Fibroblast of peridontal ligament (primary cell): Measurements from ENCODE around the gene CCDC154.
A peak's percentile ranks its signal among the peaks of the same experiment; 100 is the strongest.
"Not testable (repeated sequence)": the region's sequence is repeated elsewhere in the genome, so short reads cannot be mapped to it uniquely, and the experiment has no call there.

ENCODE experiments used
- DNase-seq: peaks from one replicate; pipeline ENCODE4 v3.0.0-alpha.2; 2010; ENCODE audit errors: extremely low read depth

CCDC154 gene

GRCh38 chr16:1443980-1444729 lies at the start of gene CCDC154:
CCDC154 (minus strand) TSS chr16:1444556; CDS start chr16:1444322, 234 bp downstream.
- no peak for DNase-seq

GRCh38 chr16:1493746-1494094 lies 49.4 kb upstream of the CCDC154 start:
- DNase-seq: no peak

- peak; percentile 69 for DNase-seq
Observed at GRCh38 chr16:1492923-1493745, 48.8 kb upstream of the CCDC154 start, which contains the start of gene TELO2. TELO2 (plus strand) TSS chr16:1493360; CDS start chr16:1494282, 922 bp downstream.

GRCh38 chr16:1492082-1492922 lies 47.9 kb upstream of the CCDC154 start:
- DNase-seq: no peak

GRCh38 chr16:1491327-1491726 lies 47.0 kb upstream of the CCDC154 start:
- no peak for DNase-seq

- DNase-seq: no peak
Observed at GRCh38 chr16:1489077-1489476, 44.7 kb upstream of the CCDC154 start.

GRCh38 chr16:1488619-1489018 lies 44.3 kb upstream of the CCDC154 start, which contains the start of gene PTX4:
PTX4 (minus strand) TSS chr16:1488944; CDS start chr16:1488909, 35 bp downstream.
- DNase-seq: no peak

GRCh38 chr16:1488054-1488601 lies 43.8 kb upstream of the CCDC154 start:
- DNase-seq: no peak

- no peak for DNase-seq
Observed at GRCh38 chr16:1487395-1488053, 43.2 kb upstream of the CCDC154 start.

GRCh38 chr16:1486551-1487390 lies 42.4 kb upstream of the CCDC154 start:
- DNase-seq: no peak

- DNase-seq: no peak
Observed at GRCh38 chr16:1485847-1486496, 41.6 kb upstream of the CCDC154 start.

- no peak for DNase-seq
Observed at GRCh38 chr16:1481906-1482835, 37.8 kb upstream of the CCDC154 start.

GRCh38 chr16:1478937-1479336 lies 34.6 kb upstream of the CCDC154 start:
- DNase-seq: not testable (repeated sequence)

GRCh38 chr16:1477033-1477432 lies 32.7 kb upstream of the CCDC154 start:
- DNase-seq: no peak

- DNase-seq: no peak
Observed at GRCh38 chr16:1475552-1476114, 31.3 kb upstream of the CCDC154 start.

GRCh38 chr16:1474796-1475551 lies 30.6 kb upstream of the CCDC154 start, which contains the start of gene CLCN7:
CLCN7 (minus strand) TSS chr16:1475028; CDS start chr16:1474974, 54 bp downstream.
- peak; percentile 75 for DNase-seq

- no peak for DNase-seq
Observed at GRCh38 chr16:1474082-1474795, 29.9 kb upstream of the CCDC154 start.
